ENCODE data around the gene FMN2. TPM values are rescaled to one million over a fixed set of nuclear protein-coding genes. Genes with fewer than 3 reads are reported as not detected.

Gene FMN2
- total RNA-seq, 2 experiments from 2014 or later = not detected

DNA sequence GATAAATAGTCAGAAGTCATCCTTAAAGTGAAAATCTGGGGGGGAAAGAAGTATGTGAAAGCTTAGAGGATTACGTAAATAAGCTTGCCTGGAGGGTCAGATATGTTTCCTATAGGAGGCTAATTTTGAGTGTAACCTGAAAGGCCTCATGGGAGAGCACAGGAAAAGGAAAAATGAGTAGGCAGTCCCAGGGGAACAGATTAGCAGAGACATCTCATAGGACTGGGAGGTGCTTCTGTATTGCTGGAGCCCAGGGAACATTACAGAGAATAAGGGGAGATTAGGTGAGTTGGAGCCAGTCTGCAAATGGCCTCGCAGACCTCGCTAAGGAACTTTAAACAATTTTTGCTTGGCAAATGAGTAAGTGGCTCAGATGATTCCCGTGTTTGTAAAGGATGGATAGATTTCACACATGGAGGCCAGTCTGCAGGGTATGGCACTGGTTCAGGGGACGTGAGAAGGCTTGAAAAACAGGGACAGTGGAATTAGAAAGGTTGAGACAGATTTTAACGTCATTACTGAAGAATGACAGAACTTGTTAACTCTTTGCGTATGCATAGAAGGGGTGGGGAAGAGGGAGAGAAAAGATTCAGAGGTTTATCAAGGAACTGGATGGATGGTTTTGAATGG is 371.2 kb downstream of the FMN2 start:
- Mint-ChIP-seq H3K27me3 (no peaks in the 10 kb centered on the region), H3K4me3 (no peak overlapping the region), H3K36me3 (ENCODE audit: low read depth) (no peaks in the 10 kb centered on the region), H3K9me3 (no peaks in the 10 kb centered on the region), H3K27ac (no peak overlapping the region), H3K4me1 (peaks cover 3% of the 10 kb centered on the region)
- no peak for DNase-seq
- POLR2A ChIA-PET = no interaction called here
- CTCF ChIA-PET = no interaction called here

DNA sequence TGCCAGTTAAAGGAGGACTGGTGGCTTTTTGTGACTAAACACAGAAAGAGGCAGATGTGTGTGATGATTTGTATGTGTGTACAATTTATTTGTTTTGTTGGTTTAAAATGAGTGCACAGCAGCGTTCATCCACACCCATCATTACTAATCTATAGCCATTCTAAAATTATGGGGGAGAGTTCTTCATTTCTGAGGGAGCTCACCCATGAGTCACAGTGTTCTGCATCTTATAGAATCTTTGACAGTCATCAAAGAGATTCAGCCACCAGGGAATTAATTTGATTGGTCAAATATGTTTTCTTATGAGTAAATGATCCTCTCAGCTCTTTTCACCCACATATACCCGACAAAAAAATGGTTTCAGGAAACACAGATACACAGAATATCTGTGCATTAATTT is 372.4 kb downstream of the FMN2 start:
- POLR2A ChIA-PET = no interaction called here
- H3K4me1 Mint-ChIP-seq = peaks cover 3% of the 10 kb centered on the region
- H3K27me3 Mint-ChIP-seq = no peaks in the 10 kb centered on the region
- no peak for DNase-seq
- CTCF ChIA-PET = no interaction called here
- H3K27ac Mint-ChIP-seq = no peak overlapping the region
- no peaks in the 10 kb centered on the region for H3K9me3 Mint-ChIP-seq
- H3K4me3 Mint-ChIP-seq = no peak overlapping the region
- H3K36me3 Mint-ChIP-seq (ENCODE audit: low read depth) = no peaks in the 10 kb centered on the region

- H3K4me1 Mint-ChIP-seq = peaks cover 3% of the 10 kb centered on the region
- H3K4me3 Mint-ChIP-seq = no peak overlapping the region
- no peaks in the 10 kb centered on the region for H3K9me3 Mint-ChIP-seq
- POLR2A ChIA-PET = no interaction called here
- no peaks in the 10 kb centered on the region for H3K36me3 Mint-ChIP-seq (ENCODE audit: low read depth)
- H3K27me3 Mint-ChIP-seq = no peaks in the 10 kb centered on the region
- CTCF ChIA-PET = no interaction called here
- DNase-seq = no peak
- H3K27ac Mint-ChIP-seq = no peak overlapping the region
Observed at GRCh38 chr1:240465531-240465940, 373.9 kb downstream of the FMN2 start.

DNA sequence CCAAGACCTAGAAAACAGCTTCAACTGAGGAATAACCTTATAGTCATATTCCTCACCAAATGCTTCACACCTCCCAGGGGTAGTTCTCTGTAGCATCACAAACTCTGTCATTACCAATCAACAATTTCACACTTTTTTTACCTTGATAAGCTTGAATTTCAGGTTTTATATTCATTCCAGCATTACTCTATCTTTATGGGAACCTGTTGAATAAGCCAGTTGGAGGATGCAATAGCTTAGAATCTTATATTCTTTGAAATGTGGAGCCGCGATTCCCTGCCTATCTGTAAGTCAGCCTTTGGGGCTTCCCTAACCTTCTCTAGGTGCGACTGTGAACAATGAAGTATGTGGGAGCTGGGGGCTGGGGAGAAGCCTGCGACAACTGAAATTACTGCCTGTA is 374.8 kb downstream of the FMN2 start:
- CTCF ChIA-PET = no interaction called here
- H3K9me3 Mint-ChIP-seq = no peaks in the 10 kb centered on the region
- H3K4me3 Mint-ChIP-seq = no peak overlapping the region
- H3K27ac Mint-ChIP-seq = no peak overlapping the region
- peaks cover 3% of the 10 kb centered on the region for H3K4me1 Mint-ChIP-seq
- H3K27me3 Mint-ChIP-seq = no peaks in the 10 kb centered on the region
- DNase-seq = no peak
- POLR2A ChIA-PET = no interaction called here
- H3K36me3 Mint-ChIP-seq (ENCODE audit: low read depth) = no peaks in the 10 kb centered on the region

DNA sequence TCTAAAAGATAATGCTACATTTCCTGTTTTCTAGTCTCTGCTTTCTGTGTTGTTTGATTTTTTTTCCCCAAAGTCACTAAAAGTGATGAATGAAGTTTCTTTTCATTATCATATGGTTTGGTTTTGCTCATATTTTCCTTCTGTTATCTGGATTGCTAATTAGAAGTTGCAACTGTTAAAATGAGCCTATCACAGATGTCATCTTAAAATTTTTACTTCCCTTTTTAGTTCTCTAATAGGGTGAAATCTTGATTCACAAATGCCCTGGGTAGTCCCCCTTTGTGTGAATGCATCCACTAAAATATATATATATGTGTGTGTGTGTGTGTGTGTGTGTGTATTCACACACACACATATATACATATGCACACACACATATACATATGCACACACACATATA is 376.2 kb downstream of the FMN2 start:
- H3K36me3 Mint-ChIP-seq (ENCODE audit: low read depth) = no peaks in the 10 kb centered on the region

DNA sequence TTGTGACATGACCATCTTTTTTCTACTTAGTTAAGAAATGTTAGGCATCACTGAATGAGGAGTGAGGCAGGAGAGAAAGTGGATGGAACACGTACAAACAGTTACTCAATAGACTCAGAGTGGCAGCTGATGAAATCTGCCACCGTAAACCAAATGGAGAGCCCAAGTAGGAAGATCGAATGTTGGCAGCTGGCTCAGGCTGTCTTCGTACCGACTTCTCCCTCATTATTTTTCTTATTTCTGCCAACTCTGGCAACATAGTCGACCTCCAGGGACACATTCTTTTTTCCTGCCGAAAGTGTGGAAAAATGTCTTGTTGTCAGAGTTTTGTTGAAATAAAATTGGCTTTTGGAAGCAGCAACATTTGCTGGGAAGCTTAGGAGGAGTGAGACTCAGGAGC is 377.0 kb downstream of the FMN2 start:
- Mint-ChIP-seq H3K36me3 (ENCODE audit: low read depth) (no peaks in the 10 kb centered on the region), H3K27me3 (no peaks in the 10 kb centered on the region), H3K27ac (no peak overlapping the region), H3K9me3 (no peaks in the 10 kb centered on the region), H3K4me1 (peaks cover 3% of the 10 kb centered on the region), H3K4me3 (no peak overlapping the region)
- POLR2A ChIA-PET = no interaction called here
- DNase-seq = no peak
- CTCF ChIA-PET = no interaction called here

More for the DNA sequence above, 376.2 kb downstream of the FMN2 start:
- CTCF ChIA-PET = no interaction called here
- POLR2A ChIA-PET = no interaction called here
- H3K4me3 Mint-ChIP-seq = no peak overlapping the region
- H3K27ac Mint-ChIP-seq = no peak overlapping the region
- no peak for DNase-seq
- no peaks in the 10 kb centered on the region for H3K9me3 Mint-ChIP-seq
- no peaks in the 10 kb centered on the region for H3K27me3 Mint-ChIP-seq
- peaks cover 3% of the 10 kb centered on the region for H3K4me1 Mint-ChIP-seq

DNA sequence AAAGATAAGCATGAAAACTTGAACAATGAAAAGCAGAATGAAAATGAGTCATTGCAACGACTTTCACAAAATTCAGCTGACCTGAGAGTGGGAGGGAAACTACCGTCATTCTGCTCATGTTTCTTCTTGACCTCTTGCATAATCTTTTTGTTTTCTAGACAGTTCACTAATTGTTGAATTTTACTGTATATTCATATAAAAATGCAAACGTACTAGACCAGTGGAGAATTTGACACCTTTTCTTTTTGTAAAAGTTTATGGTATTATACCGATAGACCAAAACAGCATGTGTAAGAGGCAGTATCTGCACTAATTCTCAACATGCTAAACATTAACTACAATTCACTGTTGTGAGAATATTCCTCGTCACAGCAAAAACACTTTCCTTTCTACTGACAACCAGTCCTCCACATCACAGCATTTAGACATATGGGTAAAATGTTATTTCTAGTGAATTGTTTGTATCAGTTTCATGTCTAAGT is 382.5 kb downstream of the FMN2 start:
- POLR2A ChIA-PET = no interaction called here
- no peaks in the 10 kb centered on the region for H3K9me3 Mint-ChIP-seq

GRCh38 chr1:240475832-240476231 is 384.1 kb downstream of the FMN2 start:
- ChIA-PET CTCF (no interaction called here), POLR2A (no interaction called here)
- no peak overlapping the region for H3K27ac Mint-ChIP-seq
- H3K4me1 Mint-ChIP-seq = no peaks in the 10 kb centered on the region
- no peaks in the 10 kb centered on the region for H3K36me3 Mint-ChIP-seq (ENCODE audit: low read depth)
- no peak overlapping the region for H3K4me3 Mint-ChIP-seq
- no peak for DNase-seq
- no peaks in the 10 kb centered on the region for H3K27me3 Mint-ChIP-seq
- no peaks in the 10 kb centered on the region for H3K9me3 Mint-ChIP-seq

More for the DNA sequence above, 382.5 kb downstream of the FMN2 start:
- Mint-ChIP-seq H3K27me3 (no peaks in the 10 kb centered on the region), H3K36me3 (ENCODE audit: low read depth) (no peaks in the 10 kb centered on the region), H3K27ac (no peak overlapping the region), H3K4me3 (no peak overlapping the region), H3K4me1 (no peaks in the 10 kb centered on the region)
- no peak for DNase-seq
- CTCF ChIA-PET = no interaction called here

GRCh38 chr1:240478536-240478935 is 386.9 kb downstream of the FMN2 start:
- DNase-seq = no peak
- Mint-ChIP-seq H3K27ac (no peak overlapping the region), H3K36me3 (ENCODE audit: low read depth) (no peaks in the 10 kb centered on the region), H3K27me3 (no peaks in the 10 kb centered on the region), H3K4me3 (no peak overlapping the region), H3K4me1 (no peaks in the 10 kb centered on the region), H3K9me3 (no peaks in the 10 kb centered on the region)
- POLR2A ChIA-PET = no interaction called here
- CTCF ChIA-PET = interaction anchor here (1.1 kb wide), 1 partner anchor 14 kb away, joined by 4 read pairs; no protein-coding TSS in a partner anchor

GRCh38 chr1:240484804-240485443 is 393.2 kb downstream of the FMN2 start:
- Mint-ChIP-seq H3K27me3 (no peaks in the 10 kb centered on the region), H3K4me3 (no peak overlapping the region), H3K36me3 (ENCODE audit: low read depth) (no peaks in the 10 kb centered on the region), H3K9me3 (no peaks in the 10 kb centered on the region), H3K27ac (no peak overlapping the region), H3K4me1 (no peaks in the 10 kb centered on the region)
- CTCF ChIA-PET = no interaction called here
- DNase-seq = no peak
- POLR2A ChIA-PET = no interaction called here

DNA sequence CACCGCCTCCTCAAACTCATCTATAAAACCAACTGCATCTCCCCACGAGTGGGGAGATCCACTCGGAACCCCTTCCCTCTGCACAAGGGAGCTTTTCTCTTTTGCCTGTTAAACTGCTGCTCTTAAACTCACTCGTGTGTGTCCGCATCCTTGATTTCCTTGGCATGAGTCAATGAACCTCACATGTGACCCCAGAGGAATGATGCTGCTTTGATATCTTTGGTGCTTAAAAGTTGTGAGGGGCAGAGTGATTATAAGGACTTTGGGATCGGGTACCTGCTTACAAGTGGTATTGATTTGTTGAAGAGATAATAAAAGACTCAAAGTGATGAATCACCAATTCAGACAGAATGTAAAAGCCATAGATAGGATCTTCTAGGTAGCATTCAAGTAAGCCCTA is 394.9 kb downstream of the FMN2 start:
- H3K27ac Mint-ChIP-seq = no peak overlapping the region

GRCh38 chr1:240487493-240487892 is 395.8 kb downstream of the FMN2 start:
- no peak for DNase-seq
- H3K4me1 Mint-ChIP-seq = no peaks in the 10 kb centered on the region
- no peaks in the 10 kb centered on the region for H3K9me3 Mint-ChIP-seq
- ChIA-PET CTCF (interaction anchor here (0.5 kb wide), 1 partner anchor 1200 kb away, joined by 3 read pairs; no protein-coding TSS in a partner anchor), POLR2A (no interaction called here)
- no peak overlapping the region for H3K4me3 Mint-ChIP-seq
- H3K27ac Mint-ChIP-seq = no peak overlapping the region
- H3K27me3 Mint-ChIP-seq = no peaks in the 10 kb centered on the region
- no peaks in the 10 kb centered on the region for H3K36me3 Mint-ChIP-seq (ENCODE audit: low read depth)

More for the DNA sequence above, 394.9 kb downstream of the FMN2 start:
- no peaks in the 10 kb centered on the region for H3K36me3 Mint-ChIP-seq (ENCODE audit: low read depth)
- no peak overlapping the region for H3K4me3 Mint-ChIP-seq
- POLR2A ChIA-PET = no interaction called here
- no peaks in the 10 kb centered on the region for H3K9me3 Mint-ChIP-seq
- no peaks in the 10 kb centered on the region for H3K27me3 Mint-ChIP-seq
- CTCF ChIA-PET = no interaction called here
- no peaks in the 10 kb centered on the region for H3K4me1 Mint-ChIP-seq
- no peak for DNase-seq

DNA sequence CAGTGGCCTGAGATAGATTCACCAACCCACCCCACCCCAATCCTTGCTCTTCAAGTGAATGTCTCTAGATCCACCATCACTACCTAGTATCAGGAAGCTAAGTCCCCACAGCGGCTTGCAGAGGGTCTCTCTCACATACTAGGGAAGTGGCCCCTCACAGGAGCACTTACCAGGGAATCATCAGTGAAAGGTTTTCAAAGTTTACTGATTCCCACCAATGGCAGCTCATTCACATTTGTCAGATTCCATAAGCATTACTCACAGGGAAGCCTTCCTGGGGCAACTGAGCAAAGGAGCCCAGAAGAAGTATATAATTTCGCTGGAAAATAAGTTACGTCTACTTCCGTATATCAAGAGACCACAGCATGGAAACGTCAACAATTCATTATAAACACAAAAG is 399.5 kb downstream of the FMN2 start:
- Mint-ChIP-seq H3K4me1 (no peaks in the 10 kb centered on the region), H3K36me3 (ENCODE audit: low read depth) (no peaks in the 10 kb centered on the region), H3K4me3 (no peak overlapping the region), H3K27me3 (no peaks in the 10 kb centered on the region), H3K9me3 (no peaks in the 10 kb centered on the region), H3K27ac (no peak overlapping the region)
- CTCF ChIA-PET = no interaction called here
- POLR2A ChIA-PET = no interaction called here
- DNase-seq = no peak

DNA sequence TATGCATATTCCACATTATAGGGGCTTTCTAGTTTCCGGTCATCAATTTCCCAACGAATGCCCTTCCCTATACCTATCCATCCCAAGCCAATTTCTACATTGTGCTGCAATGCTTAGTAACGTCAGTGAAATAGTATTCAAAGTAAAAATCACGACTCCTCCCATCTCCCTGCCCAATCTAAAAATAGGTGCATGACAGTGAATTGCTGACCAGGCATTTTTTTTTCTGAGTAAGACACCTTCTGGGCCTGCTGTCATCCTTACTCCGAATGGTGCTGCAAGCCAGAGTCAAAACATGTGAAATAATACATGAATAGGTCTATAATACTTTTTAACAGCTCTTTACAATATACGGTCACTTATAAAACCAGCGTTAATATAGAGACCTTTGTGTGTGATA is 400.1 kb downstream of the FMN2 start:
- H3K27me3 Mint-ChIP-seq = no peaks in the 10 kb centered on the region
- no peak overlapping the region for H3K4me3 Mint-ChIP-seq
- no peaks in the 10 kb centered on the region for H3K4me1 Mint-ChIP-seq
- CTCF ChIA-PET = no interaction called here
- no peak for DNase-seq
- no peak overlapping the region for H3K27ac Mint-ChIP-seq
- POLR2A ChIA-PET = no interaction called here
- no peaks in the 10 kb centered on the region for H3K36me3 Mint-ChIP-seq (ENCODE audit: low read depth)
- H3K9me3 Mint-ChIP-seq = no peaks in the 10 kb centered on the region

Data from activated CD4-positive, alpha-beta T cell treated with anti-CD3 and anti-CD28 coated beads, Interleukin-2, amount 10 ng/mL, durations not matched to agents 7 days and 5 days (primary cell).